ENCODE results near the gene HMGB1.

- TF ChIP-seq EZH2 (IDR thresholded peaks at IDR 0.05; ENCODE audit: low read depth, unreplicated experiment) (no peak), CTCF (conservative IDR thresholded peaks at IDR 0.05; ENCODE audit: low read depth in 2 of 2) (no peak), REST (IDR thresholded peaks at IDR 0.05; ENCODE audit: unreplicated experiment) (no peak), STAT1 (IDR thresholded peaks at IDR 0.05; ENCODE audit: unreplicated experiment) (no peak), CREB1 (CRISPR knock-in tag; IDR thresholded peaks at IDR 0.05; ENCODE audit: low read depth) (no peak), POLR2AphosphoS5 (IDR thresholded peaks at IDR 0.05; ENCODE audit: low read depth) (no peak), JUNB (IDR thresholded peaks at IDR 0.05; ENCODE audit: unreplicated experiment) (no peak), ZNF114 (CRISPR knock-in tag; IDR thresholded peaks at IDR 0.05) (no peak), EZH2phosphoT487 (IDR thresholded peaks at IDR 0.05; ENCODE audit: unreplicated experiment) (no peak), ZNF331 (CRISPR knock-in tag; IDR thresholded peaks at IDR 0.05; ENCODE audit: low read depth) (no peak), NANOG (IDR thresholded peaks at IDR 0.05; ENCODE audit: borderline replicate concordance) (no peak), ETS1 (IDR thresholded peaks at IDR 0.05) (no peak), ZNF462 (CRISPR knock-in tag; IDR thresholded peaks at IDR 0.05) (no peak)
Measured at GRCh38 chr13:30493658-30494381, 28.1 kb upstream of the HMGB1 start.
